ENCODE measurements around the gene OSTM1. TPM values are rescaled to one million over a fixed set of nuclear protein-coding genes. Genes with fewer than 3 reads are reported as not detected.

The OSTM1 gene
- 40.7 and 56.1 TPM in 2 replicates for total RNA-seq

GRCh38 chr6:108074359-108075144, at the start of gene OSTM1:
Gene OSTM1 (minus strand): TSS chr6:108074741. CDS start chr6:108074651, 90 bp downstream.

Other genes with a start within 250 kb of the OSTM1 start
- 28.1 and 41.7 TPM in 2 replicates for gene SEC63, start 116.5 kb downstream of the OSTM1 start, total RNA-seq
- gene NR2E1, start 91.3 kb upstream of the OSTM1 start, total RNA-seq: not detected in 2 replicates
- 237 and 252 TPM in 2 replicates for gene SNX3, start 186.3 kb upstream of the OSTM1 start, total RNA-seq
- 3.3 and 5.5 TPM in 2 replicates for gene AFG1L, start 220.3 kb upstream of the OSTM1 start, total RNA-seq